Measurements from ENCODE around the gene C2orf78.
A peak's percentile ranks its signal among the peaks of the same experiment; 100 is the strongest.

The C2orf78 gene

DNA sequence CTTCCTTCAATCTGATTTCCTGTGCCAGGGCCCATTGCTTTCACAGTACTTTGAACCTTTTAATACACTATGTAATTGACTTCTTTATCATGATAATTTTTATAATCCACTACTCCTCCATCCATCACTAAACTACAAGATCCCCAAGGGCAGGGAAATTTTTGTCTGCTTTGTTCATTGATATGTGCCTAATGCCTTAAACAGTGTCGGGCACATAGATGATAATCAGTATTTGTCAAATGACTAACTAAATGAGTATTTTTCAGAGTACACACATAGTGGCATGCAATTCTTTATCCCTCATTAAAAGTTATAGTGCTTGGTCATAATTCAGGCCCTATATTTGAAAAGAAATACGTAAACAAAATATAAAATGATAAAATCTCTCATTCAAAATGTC is 39.4 kb downstream of the C2orf78 start:
- no peak for TF ChIP-seq EZH2phosphoT487 (IDR thresholded peaks at IDR 0.05; ENCODE audit: borderline replicate concordance)
- TF ChIP-seq, protein P1, sequence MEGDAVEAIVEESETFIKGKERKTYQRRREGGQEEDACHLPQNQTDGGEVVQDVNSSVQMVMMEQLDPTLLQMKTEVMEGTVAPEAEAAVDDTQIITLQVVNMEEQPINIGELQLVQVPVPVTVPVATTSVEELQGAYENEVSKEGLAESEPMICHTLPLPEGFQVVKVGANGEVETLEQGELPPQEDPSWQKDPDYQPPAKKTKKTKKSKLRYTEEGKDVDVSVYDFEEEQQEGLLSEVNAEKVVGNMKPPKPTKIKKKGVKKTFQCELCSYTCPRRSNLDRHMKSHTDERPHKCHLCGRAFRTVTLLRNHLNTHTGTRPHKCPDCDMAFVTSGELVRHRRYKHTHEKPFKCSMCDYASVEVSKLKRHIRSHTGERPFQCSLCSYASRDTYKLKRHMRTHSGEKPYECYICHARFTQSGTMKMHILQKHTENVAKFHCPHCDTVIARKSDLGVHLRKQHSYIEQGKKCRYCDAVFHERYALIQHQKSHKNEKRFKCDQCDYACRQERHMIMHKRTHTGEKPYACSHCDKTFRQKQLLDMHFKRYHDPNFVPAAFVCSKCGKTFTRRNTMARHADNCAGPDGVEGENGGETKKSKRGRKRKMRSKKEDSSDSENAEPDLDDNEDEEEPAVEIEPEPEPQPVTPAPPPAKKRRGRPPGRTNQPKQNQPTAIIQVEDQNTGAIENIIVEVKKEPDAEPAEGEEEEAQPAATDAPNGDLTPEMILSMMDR (conservative IDR thresholded peaks at IDR 0.05; ENCODE audit: low read length), result no peak
- H3K79me2 ChIP-seq (ENCODE audit: insufficient read depth, low read length), result peaks cover 10% of the 10 kb centered on the region; the same call in 1 of the 2 replicates
- H2AFZ ChIP-seq (ENCODE audit: low read length), result no peak overlapping the region
- H3K9ac ChIP-seq (ENCODE audit: low read depth, low read length, poor library complexity, severe bottlenecking), result no peak overlapping the region
- H3K36me3 ChIP-seq (ENCODE audit: insufficient read depth, low read length), result no peaks in the 10 kb centered on the region
- no peak overlapping the region for H3K4me3 ChIP-seq (ENCODE audit: low read length, poor library complexity, severe bottlenecking)
- peaks cover 13% of the 10 kb centered on the region for H3K4me1 ChIP-seq (ENCODE audit: insufficient read depth, low read length, poor library complexity, severe bottlenecking)
- no peaks in the 10 kb centered on the region for H3K9me3 ChIP-seq (ENCODE audit: insufficient read depth, low read depth, low read length)
- no peaks in the 10 kb centered on the region for H3K27me3 ChIP-seq (ENCODE audit: insufficient read depth, low read length, poor library complexity, severe bottlenecking)
- no peaks in the 10 kb centered on the region for H3F3A ChIP-seq (ENCODE audit: low read depth)
- H4K20me1 ChIP-seq (ENCODE audit: insufficient read depth, low read length, poor library complexity, severe bottlenecking), result no peaks in the 10 kb centered on the region
- H3K9me2 ChIP-seq (replicated peaks; ENCODE audit: low read depth, low read length), result no peaks in the 10 kb centered on the region
- no peak overlapping the region for H3K4me2 ChIP-seq (ENCODE audit: low read depth, low read length, poor library complexity, severe bottlenecking)

DNA sequence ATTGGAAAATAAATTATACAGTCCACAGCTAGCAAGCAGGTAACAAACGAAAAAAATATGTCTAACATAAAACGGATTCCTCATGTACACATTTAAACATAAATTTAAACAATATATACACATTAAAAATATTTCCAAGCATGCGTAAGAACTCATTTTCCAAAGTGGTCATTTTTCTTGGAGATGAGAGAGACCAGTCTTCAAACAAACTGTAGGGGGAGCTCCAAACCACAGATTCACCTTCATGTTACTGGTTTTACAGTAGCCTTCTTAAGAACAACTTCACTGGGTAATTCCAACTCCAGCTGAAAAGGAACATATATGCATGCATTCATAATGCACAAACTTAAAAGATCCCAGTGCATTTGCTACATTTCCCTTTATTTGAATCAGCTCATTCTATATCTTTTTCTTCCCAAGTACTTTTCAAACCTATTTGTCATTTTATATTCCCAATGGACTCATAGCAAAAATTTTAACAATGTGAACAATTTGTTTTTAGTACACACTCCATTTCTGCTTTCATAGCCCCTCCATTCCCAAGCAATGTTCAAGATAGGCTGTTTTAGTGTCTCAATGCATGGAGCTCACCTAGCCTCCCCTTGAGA is 40.0 kb downstream of the C2orf78 start:
- no peak overlapping the region for H3K4me2 ChIP-seq (ENCODE audit: low read depth, low read length, poor library complexity, severe bottlenecking)
- H3K9ac ChIP-seq (ENCODE audit: low read depth, low read length, poor library complexity, severe bottlenecking), result no peak overlapping the region
- H3K4me1 ChIP-seq (ENCODE audit: insufficient read depth, low read length, poor library complexity, severe bottlenecking), result peaks cover 14% of the 10 kb centered on the region
- peaks cover 14% of the 10 kb centered on the region; the same call in 1 of the 2 replicates for H3K79me2 ChIP-seq (ENCODE audit: insufficient read depth, low read length)
- H4K20me1 ChIP-seq (ENCODE audit: insufficient read depth, low read length, poor library complexity, severe bottlenecking), result no peaks in the 10 kb centered on the region
- no peaks in the 10 kb centered on the region for H3F3A ChIP-seq (ENCODE audit: low read depth)
- no peaks in the 10 kb centered on the region for H3K36me3 ChIP-seq (ENCODE audit: insufficient read depth, low read length)
- H3K4me3 ChIP-seq (ENCODE audit: low read length, poor library complexity, severe bottlenecking), result no peak overlapping the region
- H2AFZ ChIP-seq (ENCODE audit: low read length), result no peak overlapping the region; the same call in 1 of the 2 replicates
- no peaks in the 10 kb centered on the region for H3K9me3 ChIP-seq (ENCODE audit: insufficient read depth, low read depth, low read length)
- TF ChIP-seq, protein P1 (conservative IDR thresholded peaks at IDR 0.05; ENCODE audit: low read length), result peak; percentile 86
- no peak for TF ChIP-seq EZH2phosphoT487 (IDR thresholded peaks at IDR 0.05; ENCODE audit: borderline replicate concordance)
- H3K27me3 ChIP-seq (ENCODE audit: insufficient read depth, low read length, poor library complexity, severe bottlenecking), result no peaks in the 10 kb centered on the region
- H3K9me2 ChIP-seq (replicated peaks; ENCODE audit: low read depth, low read length), result no peaks in the 10 kb centered on the region

DNA sequence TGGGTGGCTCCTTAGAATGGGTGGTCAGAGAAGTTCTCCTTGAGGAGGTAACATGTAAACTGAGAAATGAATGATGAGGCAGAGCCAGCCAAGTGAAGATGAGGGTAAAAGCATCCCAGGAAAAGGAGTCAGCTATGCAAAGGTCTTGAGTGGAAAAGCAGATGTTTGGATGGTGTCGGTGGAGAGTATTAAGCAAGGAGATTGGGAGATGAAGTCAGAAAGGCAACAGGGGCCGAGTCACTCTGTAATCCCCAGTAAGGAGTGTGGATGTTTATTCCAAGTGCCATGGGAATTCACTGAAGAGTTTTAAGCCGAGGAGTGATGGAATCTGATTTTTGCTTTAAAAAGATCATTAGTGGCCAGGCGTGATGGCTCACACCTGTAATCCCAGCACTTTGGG is 41.4 kb downstream of the C2orf78 start:
- Histone ChIP-seq H4K20me1 (ENCODE audit: insufficient read depth, low read length, poor library complexity, severe bottlenecking) (peaks cover 6% of the 10 kb centered on the region), H3K9me2 (replicated peaks; ENCODE audit: low read depth, low read length) (no peaks in the 10 kb centered on the region), H3K27me3 (ENCODE audit: insufficient read depth, low read length, poor library complexity, severe bottlenecking) (no peaks in the 10 kb centered on the region), H3K79me2 (ENCODE audit: insufficient read depth, low read length) (peaks cover 28% of the 10 kb centered on the region), H3K4me1 (ENCODE audit: insufficient read depth, low read length, poor library complexity, severe bottlenecking) (peaks cover 24% of the 10 kb centered on the region), H3F3A (ENCODE audit: low read depth) (no peaks in the 10 kb centered on the region; the same call in 1 of the 2 replicates), H3K4me3 (ENCODE audit: low read length, poor library complexity, severe bottlenecking) (no peak overlapping the region), H3K36me3 (ENCODE audit: insufficient read depth, low read length) (no peaks in the 10 kb centered on the region), H3K9ac (ENCODE audit: low read depth, low read length, poor library complexity, severe bottlenecking) (no peak overlapping the region), H2AFZ (ENCODE audit: low read length) (no peak overlapping the region), H3K4me2 (ENCODE audit: low read depth, low read length, poor library complexity, severe bottlenecking) (no peak overlapping the region), H3K9me3 (ENCODE audit: insufficient read depth, low read depth, low read length) (no peaks in the 10 kb centered on the region)
- no peak for TF ChIP-seq EZH2phosphoT487 (IDR thresholded peaks at IDR 0.05; ENCODE audit: borderline replicate concordance)
- TF ChIP-seq, protein P1 (conservative IDR thresholded peaks at IDR 0.05; ENCODE audit: low read length), result no peak

All from Loucy (cell line).